Neural cell (in vitro differentiated cells): Measurements from ENCODE around the gene DCPS. TPM values are rescaled to one million over a fixed set of nuclear protein-coding genes. Genes with fewer than 3 reads are reported as not detected.

Experiments
- H2AFZ ChIP-seq: fragments of 200-600, 300-800 bp; sonication (generic), shearing (Covaris generic); 2 replicates; pipeline ENCODE4 v1.6.0; 2014; ENCODE audit warnings: low read depth, mild to moderate bottlenecking, antibody characterized with exemption, low read length, moderate library complexity
- H3F3A ChIP-seq: fragments of 200-600 bp; shearing (Covaris generic); 2 replicates; pipeline ENCODE4 v1.6.1; 2016; ENCODE audit warnings: mild to moderate bottlenecking, moderate library complexity, mixed read lengths, antibody characterized with exemption, low read length; ENCODE audit not compliant: insufficient read depth, poor library complexity, severe bottlenecking
- H3K27ac ChIP-seq: fragments of 200-600, 300-800 bp; sonication (generic), shearing (Covaris generic); 2 replicates; pipeline ENCODE4 v1.5.1; 2014; ENCODE audit warnings: mild to moderate bottlenecking, low read length, moderate library complexity
- H3K27me3 ChIP-seq: fragments of 300-800, 200-600 bp; sonication (generic), shearing (Covaris generic); 2 replicates; pipeline ENCODE4 v1.6.0; 2014; ENCODE audit warnings: mild to moderate bottlenecking, low read depth, low read length, moderate library complexity; ENCODE audit not compliant: insufficient read depth
- H3K36me3 ChIP-seq: fragments of 300-800, 200-600 bp; sonication (generic), shearing (Covaris generic); 2 replicates; pipeline ENCODE4 v1.5.1; 2014; ENCODE audit warnings: mild to moderate bottlenecking, antibody characterized with exemption, low read length, moderate library complexity; ENCODE audit not compliant: insufficient read depth
- H3K4me2 ChIP-seq: fragments of 300-800, 200-600 bp; sonication (generic), shearing (Covaris generic); 2 replicates; pipeline ENCODE4 v1.6.0; 2014; ENCODE audit warnings: mild to moderate bottlenecking, low read length
- H3K4me3 ChIP-seq: fragments of 300-800, 200-600 bp; sonication (generic), shearing (Covaris generic); 2 replicates; pipeline ENCODE4 v1.5.1; 2014; ENCODE audit warnings: mild to moderate bottlenecking, low read length, moderate library complexity
- H3K79me2 ChIP-seq: fragments of 200-600 bp; shearing (Covaris generic); replicated peaks from 2 replicates; pipeline ENCODE4 v1.6.0; 2014; ENCODE audit warnings: mild to moderate bottlenecking, low read length, moderate library complexity; ENCODE audit not compliant: insufficient read depth
- H3K9ac ChIP-seq: fragments of 300-800, 200-600 bp; sonication (generic), shearing (Covaris generic); 2 replicates; pipeline ENCODE4 v1.6.1; 2016; ENCODE audit warnings: mild to moderate bottlenecking, low read length, mixed read lengths
- H3K9me2 ChIP-seq: fragments of 200-600 bp; shearing (Covaris generic); 2 replicates; pipeline ENCODE4 v1.6.1; 2016; ENCODE audit warnings: mild to moderate bottlenecking, low read length, mixed read lengths; ENCODE audit not compliant: insufficient read depth
- H3K9me3 ChIP-seq: fragments of 200-600, 300-800 bp; sonication (generic), shearing (Covaris generic); 2 replicates; pipeline ENCODE4 v1.6.1; 2016; ENCODE audit warnings: mild to moderate bottlenecking, mixed run types, low read length, moderate library complexity, mixed read lengths
- H4K20me1 ChIP-seq: fragments of 200-600 bp; shearing (Covaris generic); 2 replicates; pipeline ENCODE4 v1.6.1; 2016; ENCODE audit warnings: mild to moderate bottlenecking, mixed run types; ENCODE audit not compliant: insufficient read depth
- CTCF ChIP-seq: fragments of 450-650 bp; IDR thresholded peaks from 2 replicates; pipeline ENCODE4 v1.5.1; 2014; ENCODE audit warnings: antibody characterized with exemption, mild to moderate bottlenecking, moderate library complexity; ENCODE audit not compliant: poor library complexity, severe bottlenecking
- EP300 ChIP-seq: fragments of 450-650 bp; conservative IDR thresholded peaks from 2 replicates; pipeline ENCODE4 v1.6.1; 2014; ENCODE audit warnings: antibody characterized with exemption, mild to moderate bottlenecking, moderate library complexity; ENCODE audit not compliant: poor library complexity, severe bottlenecking
- EZH2 ChIP-seq: fragments of 200-600, 300-800 bp; shearing (Covaris generic), sonication (generic); IDR thresholded peaks from 2 replicates; pipeline ENCODE4 v1.6.1; 2014; ENCODE audit warnings: antibody characterized with exemption, low read length, borderline replicate concordance, mild to moderate bottlenecking; ENCODE audit not compliant: insufficient read depth, poor library complexity, severe bottlenecking
- MXI1 ChIP-seq: fragments of 450-650 bp; conservative IDR thresholded peaks from 2 replicates; pipeline ENCODE4 v1.6.1; 2014; ENCODE audit warnings: antibody characterized with exemption, mild to moderate bottlenecking; ENCODE audit not compliant: poor library complexity, severe bottlenecking
- POLR2AphosphoS5 ChIP-seq: IDR thresholded peaks from 2 replicates; pipeline ENCODE4 v1.6.1; 2012
- RAD21 ChIP-seq: fragments of 450-650 bp; conservative IDR thresholded peaks from 2 replicates; pipeline ENCODE4 v1.6.1; 2014; ENCODE audit warnings: antibody characterized with exemption, mild to moderate bottlenecking, moderate library complexity
- REST ChIP-seq: IDR thresholded peaks from 2 replicates; pipeline ENCODE4 v1.6.1; 2012; ENCODE audit warnings: borderline replicate concordance
- SMC3 ChIP-seq: fragments of 450-650 bp; conservative IDR thresholded peaks from 2 replicates; pipeline ENCODE4 v1.6.1; 2014; ENCODE audit warnings: antibody characterized with exemption, mild to moderate bottlenecking, moderate library complexity; ENCODE audit not compliant: poor library complexity
- TAF1 ChIP-seq: IDR thresholded peaks from 2 replicates; pipeline ENCODE4 v1.6.1; 2012; ENCODE audit warnings: low read depth
- polyA plus RNA-seq: library from polyadenylated mRNA; depleted of rRNA; stranded (reverse); fragments of >200 nt; gene quantifications from 2 replicates; pipeline ENCODE4 v1.2.3, GENCODE V29; 2014

Gene DCPS
- polyA plus RNA-seq, 1 donor from 2014 or later: 6.4 TPM

DNA sequence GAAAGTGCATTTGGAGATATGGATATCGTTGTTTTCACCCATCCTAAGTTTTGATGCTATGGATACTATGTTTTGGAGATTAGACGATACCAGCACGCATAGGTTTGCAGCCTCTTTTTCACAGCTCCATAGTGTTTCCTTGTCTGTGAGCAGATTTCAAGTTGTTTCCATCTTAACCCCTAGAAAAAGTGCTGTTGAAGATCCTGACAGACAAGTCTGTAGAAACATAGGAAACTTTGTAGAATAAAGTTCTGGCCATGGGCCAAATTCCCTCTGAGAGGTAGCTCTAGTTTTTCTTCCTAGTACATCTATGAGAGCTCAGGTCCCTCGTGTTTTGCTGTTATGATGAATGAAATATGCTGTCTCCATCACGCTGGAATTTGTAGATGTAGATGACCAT is 84.0 kb downstream of the DCPS start:
- Histone ChIP-seq H4K20me1 (no peaks in the 10 kb centered on the region), H3K36me3 (no peaks in the 10 kb centered on the region), H3K9ac (no peak overlapping the region), H3K9me3 (no peaks in the 10 kb centered on the region), H3K27me3 (no peaks in the 10 kb centered on the region), H3K4me3 (no peak overlapping the region), H2AFZ (no peak overlapping the region), H3K27ac (no peak overlapping the region), H3F3A (no peaks in the 10 kb centered on the region), H3K79me2 (no peaks in the 10 kb centered on the region), H3K4me2 (no peak overlapping the region), H3K9me2 (no peaks in the 10 kb centered on the region)
- TF ChIP-seq SMC3: no peak
- TF ChIP-seq REST: no peak
- no peak for TF ChIP-seq RAD21
- no peak for TF ChIP-seq TAF1
- no peak for TF ChIP-seq POLR2AphosphoS5
- TF ChIP-seq MXI1: no peak
- TF ChIP-seq EP300: no peak
- no peak for TF ChIP-seq EZH2
- TF ChIP-seq CTCF: no peak

DNA sequence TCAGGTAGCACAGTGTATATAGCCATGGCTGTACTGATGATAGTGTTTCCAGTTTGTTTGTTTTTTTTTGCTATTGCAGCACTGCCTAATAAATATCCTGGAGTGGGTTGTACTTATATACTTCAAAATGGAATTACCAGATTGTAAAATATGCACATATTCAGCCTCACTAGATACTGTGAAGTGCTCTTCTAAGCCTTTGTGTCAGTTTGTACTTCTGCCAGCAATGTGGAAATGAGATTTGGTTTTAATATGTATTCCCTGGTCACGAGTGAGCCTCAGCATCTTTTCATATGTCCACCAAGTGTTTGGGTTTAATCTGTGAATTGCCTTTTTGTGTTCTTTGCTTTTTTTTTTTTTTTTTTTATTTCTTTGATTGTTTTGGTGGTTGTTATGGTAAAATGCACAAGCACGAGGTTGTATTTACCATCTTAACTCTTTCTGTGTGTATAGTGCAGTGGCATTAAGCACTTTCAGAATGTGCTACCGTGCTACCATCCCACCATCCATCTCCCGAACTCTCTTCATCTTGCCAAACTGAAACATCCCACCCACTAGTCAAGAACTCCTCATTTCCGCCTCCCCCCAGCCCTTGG is 86.5 kb downstream of the DCPS start:
- no peak overlapping the region for H3K4me3 ChIP-seq
- H3K9me3 ChIP-seq: no peaks in the 10 kb centered on the region
- no peaks in the 10 kb centered on the region for H3F3A ChIP-seq
- H3K9ac ChIP-seq: no peak overlapping the region
- H3K27ac ChIP-seq: no peak overlapping the region
- H4K20me1 ChIP-seq: no peaks in the 10 kb centered on the region
- no peak overlapping the region for H2AFZ ChIP-seq
- no peaks in the 10 kb centered on the region for H3K27me3 ChIP-seq
- H3K9me2 ChIP-seq: no peaks in the 10 kb centered on the region
- no peaks in the 10 kb centered on the region for H3K79me2 ChIP-seq
- H3K36me3 ChIP-seq: no peaks in the 10 kb centered on the region
- H3K4me2 ChIP-seq: no peak overlapping the region
- TF ChIP-seq SMC3: no peak
